ENCODE data around the gene SH3GLB1. TPM values are rescaled to one million over a fixed set of nuclear protein-coding genes. Genes with fewer than 3 reads are reported as not detected.

The SH3GLB1 gene
- total RNA-seq, 1 donor from 2014 or later, result 117 TPM

DNA sequence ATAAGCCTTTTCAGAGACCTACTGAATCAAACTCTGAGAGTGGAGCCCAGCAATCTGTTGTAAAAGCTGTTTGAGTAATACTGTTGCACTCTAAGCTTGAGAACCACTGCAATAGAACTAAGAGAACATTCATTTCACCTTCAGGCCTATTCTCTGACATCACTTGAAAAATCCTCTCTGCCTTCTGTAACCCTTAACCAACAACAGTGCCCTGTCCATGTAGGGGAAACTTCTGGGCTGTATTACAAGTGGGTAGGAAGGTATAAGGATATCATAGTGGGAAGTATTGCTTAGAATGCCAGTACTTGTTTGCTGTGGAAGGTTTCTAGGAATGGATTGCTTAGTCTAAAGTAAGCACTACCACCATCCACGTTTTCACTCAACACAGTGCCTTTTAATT lies 42.9 kb downstream of the SH3GLB1 start:
- Mint-ChIP-seq H3K36me3 (ENCODE audit: low read depth, unreplicated experiment) (peaks cover 11% of the 10 kb centered on the region), H3K9me3 (ENCODE audit: unreplicated experiment) (no peaks in the 10 kb centered on the region), H3K27ac (ENCODE audit: unreplicated experiment) (no peak overlapping the region), H3K4me3 (ENCODE audit: unreplicated experiment) (no peak overlapping the region), H3K27me3 (ENCODE audit: unreplicated experiment) (no peaks in the 10 kb centered on the region), H3K4me1 (ENCODE audit: unreplicated experiment) (no peaks in the 10 kb centered on the region)
- TF ChIP-seq, protein P1, sequence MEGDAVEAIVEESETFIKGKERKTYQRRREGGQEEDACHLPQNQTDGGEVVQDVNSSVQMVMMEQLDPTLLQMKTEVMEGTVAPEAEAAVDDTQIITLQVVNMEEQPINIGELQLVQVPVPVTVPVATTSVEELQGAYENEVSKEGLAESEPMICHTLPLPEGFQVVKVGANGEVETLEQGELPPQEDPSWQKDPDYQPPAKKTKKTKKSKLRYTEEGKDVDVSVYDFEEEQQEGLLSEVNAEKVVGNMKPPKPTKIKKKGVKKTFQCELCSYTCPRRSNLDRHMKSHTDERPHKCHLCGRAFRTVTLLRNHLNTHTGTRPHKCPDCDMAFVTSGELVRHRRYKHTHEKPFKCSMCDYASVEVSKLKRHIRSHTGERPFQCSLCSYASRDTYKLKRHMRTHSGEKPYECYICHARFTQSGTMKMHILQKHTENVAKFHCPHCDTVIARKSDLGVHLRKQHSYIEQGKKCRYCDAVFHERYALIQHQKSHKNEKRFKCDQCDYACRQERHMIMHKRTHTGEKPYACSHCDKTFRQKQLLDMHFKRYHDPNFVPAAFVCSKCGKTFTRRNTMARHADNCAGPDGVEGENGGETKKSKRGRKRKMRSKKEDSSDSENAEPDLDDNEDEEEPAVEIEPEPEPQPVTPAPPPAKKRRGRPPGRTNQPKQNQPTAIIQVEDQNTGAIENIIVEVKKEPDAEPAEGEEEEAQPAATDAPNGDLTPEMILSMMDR (IDR thresholded peaks at IDR 0.05; ENCODE audit: unreplicated experiment), result no peak
- DNase-seq (ENCODE audit: low spot score), result no peak

DNA sequence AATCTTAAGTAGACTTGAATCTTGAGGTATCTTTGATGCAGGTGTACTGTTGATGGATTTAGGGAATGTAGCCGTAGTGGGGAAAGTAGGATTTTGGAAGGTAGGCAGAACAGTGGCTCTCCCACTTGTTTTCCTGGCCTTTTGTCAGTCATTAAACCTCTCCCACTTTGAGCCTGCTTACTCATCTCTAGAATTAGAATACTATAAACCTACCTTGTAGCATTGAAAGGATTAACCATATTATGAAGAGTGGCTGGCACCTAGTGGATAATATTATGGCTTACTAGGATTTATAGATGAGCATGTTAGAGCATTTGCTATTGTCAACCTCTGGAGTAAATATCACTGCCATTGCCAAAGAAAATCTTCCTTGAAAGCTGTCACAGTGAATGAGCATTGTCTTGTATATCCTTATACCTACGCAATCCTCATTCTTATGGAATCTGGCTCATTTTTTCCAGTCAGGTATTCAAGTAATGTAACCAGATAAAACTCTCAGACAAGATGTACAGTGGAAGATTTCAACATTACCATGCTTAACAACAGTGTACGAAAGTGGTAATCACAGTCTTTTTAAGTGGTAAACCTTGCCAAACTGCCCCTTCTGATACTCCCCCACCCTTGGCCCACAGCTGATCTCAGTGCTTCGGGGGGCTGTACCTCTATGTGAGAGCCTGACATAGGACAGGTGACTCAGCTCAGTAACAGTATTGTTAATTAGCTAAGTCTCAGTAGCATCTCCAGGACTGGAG lies 44.4 kb downstream of the SH3GLB1 start:
- Mint-ChIP-seq H3K9me3 (ENCODE audit: unreplicated experiment) (no peaks in the 10 kb centered on the region), H3K27ac (ENCODE audit: unreplicated experiment) (no peak overlapping the region), H3K4me3 (ENCODE audit: unreplicated experiment) (no peak overlapping the region), H3K4me1 (ENCODE audit: unreplicated experiment) (no peaks in the 10 kb centered on the region), H3K27me3 (ENCODE audit: unreplicated experiment) (no peaks in the 10 kb centered on the region), H3K36me3 (ENCODE audit: low read depth, unreplicated experiment) (peaks cover 11% of the 10 kb centered on the region)
- TF ChIP-seq, protein P1 (IDR thresholded peaks at IDR 0.05; ENCODE audit: unreplicated experiment), result no peak
- no peak for DNase-seq (ENCODE audit: low spot score)

DNA sequence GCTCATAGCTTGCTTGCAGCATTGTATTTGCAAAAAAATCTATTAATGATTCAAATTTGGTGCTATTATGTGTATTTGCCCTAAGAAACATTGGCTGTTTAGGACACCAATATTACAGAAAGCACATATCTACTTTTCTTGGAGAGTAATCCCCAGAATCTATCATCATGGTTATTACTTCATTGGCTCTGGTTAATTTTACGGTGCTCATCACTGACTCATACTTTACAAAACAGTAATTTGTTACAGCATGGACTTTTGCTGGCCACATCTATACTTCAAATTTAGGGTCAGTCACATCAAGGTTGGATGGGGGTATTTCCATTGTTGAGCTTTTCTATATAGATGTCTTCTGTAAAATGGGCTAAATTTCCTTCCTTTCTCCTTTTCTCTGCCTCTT lies 45.7 kb downstream of the SH3GLB1 start:
- Mint-ChIP-seq H3K4me3 (ENCODE audit: unreplicated experiment) (no peak overlapping the region), H3K4me1 (ENCODE audit: unreplicated experiment) (peaks cover 5% of the 10 kb centered on the region), H3K27me3 (ENCODE audit: unreplicated experiment) (no peaks in the 10 kb centered on the region), H3K9me3 (ENCODE audit: unreplicated experiment) (no peaks in the 10 kb centered on the region), H3K36me3 (ENCODE audit: low read depth, unreplicated experiment) (peaks cover 11% of the 10 kb centered on the region), H3K27ac (ENCODE audit: unreplicated experiment) (no peak overlapping the region)
- no peak for DNase-seq (ENCODE audit: low spot score)
- TF ChIP-seq, protein P1 (IDR thresholded peaks at IDR 0.05; ENCODE audit: unreplicated experiment), result no peak

DNA sequence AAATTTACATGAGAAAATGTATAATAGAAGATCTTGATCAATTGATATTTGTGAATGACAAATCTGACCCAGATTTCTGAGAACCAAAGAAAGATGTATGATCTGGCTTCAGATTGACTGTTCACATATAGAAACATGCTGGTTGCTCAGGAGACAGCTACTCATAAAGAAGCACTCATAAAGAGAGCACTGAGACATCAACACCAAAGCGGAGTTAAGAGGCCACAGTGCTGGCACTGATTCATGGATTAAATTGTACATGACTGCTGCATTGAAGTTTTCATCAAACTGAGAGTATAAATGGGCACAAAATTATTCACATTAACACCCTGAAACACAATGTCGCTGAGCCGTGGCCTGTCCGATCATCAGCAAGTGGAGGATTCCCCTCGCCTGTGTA lies 46.2 kb downstream of the SH3GLB1 start:
- DNase-seq (ENCODE audit: low spot score), result no peak
- no peak overlapping the region for H3K4me3 Mint-ChIP-seq (ENCODE audit: unreplicated experiment)
- H3K4me1 Mint-ChIP-seq (ENCODE audit: unreplicated experiment), result peaks cover 5% of the 10 kb centered on the region
- TF ChIP-seq, protein P1 (IDR thresholded peaks at IDR 0.05; ENCODE audit: unreplicated experiment), result no peak
- H3K36me3 Mint-ChIP-seq (ENCODE audit: low read depth, unreplicated experiment), result peaks cover 6% of the 10 kb centered on the region
- H3K9me3 Mint-ChIP-seq (ENCODE audit: unreplicated experiment), result no peaks in the 10 kb centered on the region
- no peak overlapping the region for H3K27ac Mint-ChIP-seq (ENCODE audit: unreplicated experiment)
- peaks cover under 1% of the 10 kb centered on the region for H3K27me3 Mint-ChIP-seq (ENCODE audit: unreplicated experiment)

DNA sequence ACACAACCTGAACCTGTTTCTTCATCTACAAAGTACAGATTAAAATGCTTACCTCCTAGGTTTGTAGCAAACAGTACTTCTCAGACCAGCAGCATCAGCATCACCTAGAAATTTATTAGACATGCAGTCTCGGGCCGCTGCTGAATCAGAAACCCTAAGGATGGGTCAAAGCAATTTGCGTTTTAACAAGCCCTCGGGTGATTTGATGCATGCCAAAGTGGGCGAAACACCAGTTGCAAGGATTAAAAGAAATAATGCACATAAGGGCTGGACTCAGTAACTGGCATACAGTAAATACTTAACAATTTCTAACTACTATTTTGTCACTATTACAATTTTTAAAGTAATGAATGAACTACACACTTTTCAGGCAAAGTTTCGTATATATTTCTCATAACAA lies 47.5 kb downstream of the SH3GLB1 start:
- Mint-ChIP-seq H3K36me3 (ENCODE audit: low read depth, unreplicated experiment) (no peaks in the 10 kb centered on the region), H3K27me3 (ENCODE audit: unreplicated experiment) (peaks cover 1% of the 10 kb centered on the region), H3K4me3 (ENCODE audit: unreplicated experiment) (no peak overlapping the region), H3K27ac (ENCODE audit: unreplicated experiment) (no peak overlapping the region), H3K4me1 (ENCODE audit: unreplicated experiment) (peaks cover 5% of the 10 kb centered on the region), H3K9me3 (ENCODE audit: unreplicated experiment) (no peaks in the 10 kb centered on the region)
- TF ChIP-seq, protein P1 (IDR thresholded peaks at IDR 0.05; ENCODE audit: unreplicated experiment), result no peak
- DNase-seq (ENCODE audit: low spot score), result no peak

All from endothelial cell (in vitro differentiated cells).